Measurements from ENCODE around the gene MARCHF3.

MARCHF3 gene

GRCh38 chr5:126826619-126827215 lies 203.6 kb downstream of the MARCHF3 start:
- intact Hi-C loops (cut with DNase I), result no loop called here
- no peak for DNase-seq

- intact Hi-C loops (cut with DNase I), result no loop called here
- no peak for DNase-seq
Measured at GRCh38 chr5:126819253-126819652, 211.1 kb downstream of the MARCHF3 start.

- no peak for DNase-seq
- intact Hi-C loops (cut with DNase I), result no loop called here
Measured at GRCh38 chr5:126818736-126819135, 211.6 kb downstream of the MARCHF3 start.

Measured in posterior cingulate gyrus (tissue), 11 donors.